Esophagus squamous epithelium (tissue), 4 donors: Measurements from ENCODE around the gene PDE7B.

Experiments used
- POLR2A ChIP-seq, 4 donors: fragments of 450-650 bp; IDR thresholded peaks; one replicate each; pipeline ENCODE4 v1.6.1; 2017; ENCODE audit warnings: antibody characterized with exemption in 4 of 4, mild to moderate bottlenecking in 4 of 4, moderate library complexity in 3 of 4
- TF ChIP-seq, protein P1 (sequence below), 6 experiments: fragments of 450-650 bp in 4 of 6; fragments of 200-600 bp in 2 of 6; sonication (generic) in 2 of 6; IDR thresholded peaks; one replicate each; pipeline ENCODE4 v1.5.1; 2016 to 2019; ENCODE audit warnings: antibody characterized with exemption in 6 of 6, mild to moderate bottlenecking in 4 of 6, moderate library complexity in 4 of 6

DNA sequence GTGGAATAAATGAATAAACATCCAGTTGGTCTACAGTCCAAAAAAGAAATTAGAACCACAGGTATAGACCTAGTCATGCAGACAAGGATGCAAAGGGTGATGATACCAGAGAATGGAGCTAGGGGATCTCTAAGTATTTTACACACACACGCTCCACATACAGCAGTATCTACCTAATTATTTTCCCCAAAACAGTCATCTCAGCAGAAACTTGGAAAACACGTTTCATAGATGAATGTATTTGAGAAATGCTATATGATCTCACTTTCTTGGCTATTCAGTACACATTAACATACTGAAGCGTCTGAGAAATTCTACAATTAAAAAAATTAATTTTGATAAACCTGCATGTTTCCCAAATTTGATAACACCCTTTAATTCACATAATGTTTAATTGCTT, 243.3 kb downstream of the PDE7B start:
- TF ChIP-seq, protein P1, sequence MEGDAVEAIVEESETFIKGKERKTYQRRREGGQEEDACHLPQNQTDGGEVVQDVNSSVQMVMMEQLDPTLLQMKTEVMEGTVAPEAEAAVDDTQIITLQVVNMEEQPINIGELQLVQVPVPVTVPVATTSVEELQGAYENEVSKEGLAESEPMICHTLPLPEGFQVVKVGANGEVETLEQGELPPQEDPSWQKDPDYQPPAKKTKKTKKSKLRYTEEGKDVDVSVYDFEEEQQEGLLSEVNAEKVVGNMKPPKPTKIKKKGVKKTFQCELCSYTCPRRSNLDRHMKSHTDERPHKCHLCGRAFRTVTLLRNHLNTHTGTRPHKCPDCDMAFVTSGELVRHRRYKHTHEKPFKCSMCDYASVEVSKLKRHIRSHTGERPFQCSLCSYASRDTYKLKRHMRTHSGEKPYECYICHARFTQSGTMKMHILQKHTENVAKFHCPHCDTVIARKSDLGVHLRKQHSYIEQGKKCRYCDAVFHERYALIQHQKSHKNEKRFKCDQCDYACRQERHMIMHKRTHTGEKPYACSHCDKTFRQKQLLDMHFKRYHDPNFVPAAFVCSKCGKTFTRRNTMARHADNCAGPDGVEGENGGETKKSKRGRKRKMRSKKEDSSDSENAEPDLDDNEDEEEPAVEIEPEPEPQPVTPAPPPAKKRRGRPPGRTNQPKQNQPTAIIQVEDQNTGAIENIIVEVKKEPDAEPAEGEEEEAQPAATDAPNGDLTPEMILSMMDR (IDR thresholded peaks at IDR 0.05) = no peak
- TF ChIP-seq POLR2A (IDR thresholded peaks at IDR 0.05) = no peak
